ENCODE results near the gene TTYH2. TPM values are rescaled to one million over a fixed set of nuclear protein-coding genes. Genes with fewer than 3 reads are reported as not detected.

The TTYH2 gene
- polyA plus RNA-seq, 1 of the 3 experiments (the other 2 are of a cell fraction), result 16.1 TPM

- TF ChIP-seq TAF1 (IDR thresholded peaks at IDR 0.05; ENCODE audit: borderline replicate concordance, low read depth, low read length) (no peak), SIN3A (IDR thresholded peaks at IDR 0.05; ENCODE audit: borderline replicate concordance, low read depth, low read length) (no peak), FOXJ3 (CRISPR knock-in tag; IDR thresholded peaks at IDR 0.05) (no peak), NFIC (IDR thresholded peaks at IDR 0.05; ENCODE audit: borderline replicate concordance) (no peak), FOSL2 (IDR thresholded peaks at IDR 0.05; ENCODE audit: borderline replicate concordance, low read depth) (no peak)
- Histone ChIP-seq H3K27ac (ENCODE audit: low read depth in 2 of 2, low read length in 1 of 2) (no peak overlapping the region), H2AFZ (ENCODE audit: low read depth) (no peak overlapping the region), H3K79me2 (ENCODE audit: insufficient read depth) (no peaks in the 10 kb centered on the region), H3K9ac (no peak overlapping the region), H3K4me3 (ENCODE audit: low read depth in 2 of 2, low read length in 1 of 2) (no peak overlapping the region), H3K9me2 (no peaks in the 10 kb centered on the region), H3F3A (replicated peaks; ENCODE audit: insufficient read depth) (no peaks in the 10 kb centered on the region), H4K20me1 (ENCODE audit: insufficient read depth) (no peaks in the 10 kb centered on the region), H3K4me1 (ENCODE audit: control insufficient read depth in 1 of 2, insufficient read depth in 2 of 2, low read depth in 1 of 2, low read length in 1 of 2) (no peaks in the 10 kb centered on the region), H3K36me3 (replicated peaks in 1 of 2; ENCODE audit: control insufficient read depth in 1 of 2, insufficient read depth in 2 of 2, low read length in 1 of 2) (no peaks in the 10 kb centered on the region), H3K27me3 (ENCODE audit: insufficient read depth) (no peaks in the 10 kb centered on the region), H3K9me3 (no peaks in the 10 kb centered on the region), H3K4me2 (no peak overlapping the region)
- ChIA-PET POLR2A (interaction anchor here (0.6 kb wide), 1 partner anchor 575 kb away, joined by 4 read pairs; no protein-coding TSS in a partner anchor), CTCF (no interaction called here)
- 50% methylated on average over 6 of the region's 8 CpGs for WGBS (ENCODE audit: low lambda C conversion rate)
- DNase-seq, result no peak
Measured at GRCh38 chr17:74268558-74268957, 55.2 kb downstream of the TTYH2 start.

- CTCF ChIA-PET, result interaction anchor here (1.1 to 2.1 kb wide), 5 partner anchors 9 to 98 kb away, joined by 3 to 4 read pairs (median 4); no protein-coding TSS in a partner anchor
Measured at GRCh38 chr17:74270333-74270732, 57.0 kb downstream of the TTYH2 start.

More at GRCh38 chr17:74270333-74270732, 57.0 kb downstream of the TTYH2 start:
- DNase-seq, result no peak
- Histone ChIP-seq H3K4me3 (ENCODE audit: low read depth in 2 of 2, low read length in 1 of 2) (no peak overlapping the region), H3K9ac (no peak overlapping the region), H3K9me2 (no peaks in the 10 kb centered on the region), H3K36me3 (replicated peaks in 1 of 2; ENCODE audit: control insufficient read depth in 1 of 2, insufficient read depth in 2 of 2, low read length in 1 of 2) (no peaks in the 10 kb centered on the region), H3K4me1 (ENCODE audit: control insufficient read depth in 1 of 2, insufficient read depth in 2 of 2, low read depth in 1 of 2, low read length in 1 of 2) (no peaks in the 10 kb centered on the region), H3K9me3 (no peaks in the 10 kb centered on the region), H2AFZ (ENCODE audit: low read depth) (no peak overlapping the region), H3K4me2 (no peak overlapping the region), H3K27ac (ENCODE audit: low read depth in 2 of 2, low read length in 1 of 2) (no peak overlapping the region), H3K27me3 (ENCODE audit: insufficient read depth) (no peaks in the 10 kb centered on the region), H3K79me2 (ENCODE audit: insufficient read depth) (no peaks in the 10 kb centered on the region), H3F3A (replicated peaks; ENCODE audit: insufficient read depth) (no peaks in the 10 kb centered on the region), H4K20me1 (ENCODE audit: insufficient read depth) (no peaks in the 10 kb centered on the region)
- WGBS (ENCODE audit: low lambda C conversion rate), result 51% methylated on average over 10 of the region's 10 CpGs
- POLR2A ChIA-PET, result no interaction called here
- TF ChIP-seq, protein P1, sequence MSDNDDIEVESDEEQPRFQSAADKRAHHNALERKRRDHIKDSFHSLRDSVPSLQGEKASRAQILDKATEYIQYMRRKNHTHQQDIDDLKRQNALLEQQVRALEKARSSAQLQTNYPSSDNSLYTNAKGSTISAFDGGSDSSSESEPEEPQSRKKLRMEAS (IDR thresholded peaks at IDR 0.05; ENCODE audit: low read depth), result no peak
- TF ChIP-seq FOXJ3 (CRISPR knock-in tag; IDR thresholded peaks at IDR 0.05) (no peak), EP300 (IDR thresholded peaks at IDR 0.05; ENCODE audit: borderline replicate concordance in 1 of 2, low read depth in 1 of 2, low read length in 1 of 2) (no peak), RFX5 (IDR thresholded peaks at IDR 0.05; ENCODE audit: low read length) (no peak), TEAD4 (IDR thresholded peaks at IDR 0.05; ENCODE audit: borderline replicate concordance, insufficient read depth) (no peak), SIN3A (IDR thresholded peaks at IDR 0.05; ENCODE audit: borderline replicate concordance, low read depth, low read length) (no peak), SMC3 (IDR thresholded peaks at IDR 0.05; ENCODE audit: low read depth, low read length) (no peak), RCOR1 (IDR thresholded peaks at IDR 0.05; ENCODE audit: low read length) (no peak), GABPA (IDR thresholded peaks at IDR 0.05; ENCODE audit: low read depth) (no peak), EZH2phosphoT487 (IDR thresholded peaks at IDR 0.05; ENCODE audit: borderline replicate concordance, low read depth) (no peak), RXRA (IDR thresholded peaks at IDR 0.05; ENCODE audit: borderline replicate concordance, low read depth) (no peak)
- TF ChIP-seq, protein P2, sequence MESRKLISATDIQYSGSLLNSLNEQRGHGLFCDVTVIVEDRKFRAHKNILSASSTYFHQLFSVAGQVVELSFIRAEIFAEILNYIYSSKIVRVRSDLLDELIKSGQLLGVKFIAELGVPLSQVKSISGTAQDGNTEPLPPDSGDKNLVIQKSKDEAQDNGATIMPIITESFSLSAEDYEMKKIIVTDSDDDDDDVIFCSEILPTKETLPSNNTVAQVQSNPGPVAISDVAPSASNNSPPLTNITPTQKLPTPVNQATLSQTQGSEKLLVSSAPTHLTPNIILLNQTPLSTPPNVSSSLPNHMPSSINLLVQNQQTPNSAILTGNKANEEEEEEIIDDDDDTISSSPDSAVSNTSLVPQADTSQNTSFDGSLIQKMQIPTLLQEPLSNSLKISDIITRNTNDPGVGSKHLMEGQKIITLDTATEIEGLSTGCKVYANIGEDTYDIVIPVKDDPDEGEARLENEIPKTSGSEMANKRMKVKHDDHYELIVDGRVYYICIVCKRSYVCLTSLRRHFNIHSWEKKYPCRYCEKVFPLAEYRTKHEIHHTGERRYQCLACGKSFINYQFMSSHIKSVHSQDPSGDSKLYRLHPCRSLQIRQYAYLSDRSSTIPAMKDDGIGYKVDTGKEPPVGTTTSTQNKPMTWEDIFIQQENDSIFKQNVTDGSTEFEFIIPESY (IDR thresholded peaks at IDR 0.05; ENCODE audit: borderline replicate concordance, low read depth), result no peak
- TF ChIP-seq, protein P3, sequence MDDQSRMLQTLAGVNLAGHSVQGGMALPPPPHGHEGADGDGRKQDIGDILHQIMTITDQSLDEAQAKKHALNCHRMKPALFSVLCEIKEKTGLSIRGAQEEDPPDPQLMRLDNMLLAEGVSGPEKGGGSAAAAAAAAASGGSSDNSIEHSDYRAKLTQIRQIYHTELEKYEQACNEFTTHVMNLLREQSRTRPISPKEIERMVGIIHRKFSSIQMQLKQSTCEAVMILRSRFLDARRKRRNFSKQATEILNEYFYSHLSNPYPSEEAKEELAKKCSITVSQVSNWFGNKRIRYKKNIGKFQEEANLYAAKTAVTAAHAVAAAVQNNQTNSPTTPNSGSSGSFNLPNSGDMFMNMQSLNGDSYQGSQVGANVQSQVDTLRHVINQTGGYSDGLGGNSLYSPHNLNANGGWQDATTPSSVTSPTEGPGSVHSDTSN (IDR thresholded peaks at IDR 0.05), result no peak
- TF ChIP-seq, protein P4, sequence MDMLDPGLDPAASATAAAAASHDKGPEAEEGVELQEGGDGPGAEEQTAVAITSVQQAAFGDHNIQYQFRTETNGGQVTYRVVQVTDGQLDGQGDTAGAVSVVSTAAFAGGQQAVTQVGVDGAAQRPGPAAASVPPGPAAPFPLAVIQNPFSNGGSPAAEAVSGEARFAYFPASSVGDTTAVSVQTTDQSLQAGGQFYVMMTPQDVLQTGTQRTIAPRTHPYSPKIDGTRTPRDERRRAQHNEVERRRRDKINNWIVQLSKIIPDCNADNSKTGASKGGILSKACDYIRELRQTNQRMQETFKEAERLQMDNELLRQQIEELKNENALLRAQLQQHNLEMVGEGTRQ (IDR thresholded peaks at IDR 0.05; ENCODE audit: borderline replicate concordance, low read depth, low read length), result no peak

All from SK-N-SH (cell line).